ENCODE data around the gene EPB41L2.

Gene EPB41L2

GRCh38 chr6:130882370-130882769 is 180.7 kb downstream of the EPB41L2 start:
- TF ChIP-seq ZNF274 (IDR thresholded peaks at IDR 0.05; ENCODE audit: low read depth, low read length), result no peak
- H3K4me3 ChIP-seq (ENCODE audit: low read length), result no peak overlapping the region

- no peak for TF ChIP-seq ZNF274 (IDR thresholded peaks at IDR 0.05; ENCODE audit: low read depth, low read length)
- no peak overlapping the region for H3K4me3 ChIP-seq (ENCODE audit: low read length)
Measured at GRCh38 chr6:130879826-130880225, 183.2 kb downstream of the EPB41L2 start.

- no peak overlapping the region for H3K4me3 ChIP-seq (ENCODE audit: low read length)
- no peak for TF ChIP-seq ZNF274 (IDR thresholded peaks at IDR 0.05; ENCODE audit: low read depth, low read length)
Measured at GRCh38 chr6:130873746-130874145, 189.3 kb downstream of the EPB41L2 start.

- no peak overlapping the region for H3K4me3 ChIP-seq (ENCODE audit: low read length)
- TF ChIP-seq ZNF274 (IDR thresholded peaks at IDR 0.05; ENCODE audit: low read depth, low read length), result no peak
Measured at GRCh38 chr6:130872250-130873095, 190.6 kb downstream of the EPB41L2 start.

GRCh38 chr6:130870179-130870880 is 192.7 kb downstream of the EPB41L2 start:
- TF ChIP-seq ZNF274 (IDR thresholded peaks at IDR 0.05; ENCODE audit: low read depth, low read length), result no peak
- H3K4me3 ChIP-seq (ENCODE audit: low read length), result no peak overlapping the region

- H3K4me3 ChIP-seq (ENCODE audit: low read length), result no peak overlapping the region
- TF ChIP-seq ZNF274 (IDR thresholded peaks at IDR 0.05; ENCODE audit: low read depth, low read length), result no peak
Measured at GRCh38 chr6:130869681-130870080, 193.4 kb downstream of the EPB41L2 start.

GRCh38 chr6:130865793-130866192 is 197.3 kb downstream of the EPB41L2 start:
- no peak overlapping the region for H3K4me3 ChIP-seq (ENCODE audit: low read length)
- no peak for TF ChIP-seq ZNF274 (IDR thresholded peaks at IDR 0.05; ENCODE audit: low read depth, low read length)

- no peak overlapping the region for H3K4me3 ChIP-seq (ENCODE audit: low read length)
- no peak for TF ChIP-seq ZNF274 (IDR thresholded peaks at IDR 0.05; ENCODE audit: low read depth, low read length)
Measured at GRCh38 chr6:130864344-130864743, 198.7 kb downstream of the EPB41L2 start.

- no peak for TF ChIP-seq ZNF274 (IDR thresholded peaks at IDR 0.05; ENCODE audit: low read depth, low read length)
- no peak overlapping the region for H3K4me3 ChIP-seq (ENCODE audit: low read length)
Measured at GRCh38 chr6:130863415-130864230, 199.4 kb downstream of the EPB41L2 start.

GRCh38 chr6:130862370-130862769 is 200.7 kb downstream of the EPB41L2 start:
- no peak overlapping the region for H3K4me3 ChIP-seq (ENCODE audit: low read length)
- TF ChIP-seq ZNF274 (IDR thresholded peaks at IDR 0.05; ENCODE audit: low read depth, low read length), result no peak

- H3K4me3 ChIP-seq (ENCODE audit: low read length), result no peak overlapping the region
- no peak for TF ChIP-seq ZNF274 (IDR thresholded peaks at IDR 0.05; ENCODE audit: low read depth, low read length)
Measured at GRCh38 chr6:130859161-130859867, 203.7 kb downstream of the EPB41L2 start.

- no peak overlapping the region for H3K4me3 ChIP-seq (ENCODE audit: low read length)
- TF ChIP-seq ZNF274 (IDR thresholded peaks at IDR 0.05; ENCODE audit: low read depth, low read length), result no peak
Measured at GRCh38 chr6:130858498-130859160, 204.4 kb downstream of the EPB41L2 start.

GRCh38 chr6:130858054-130858453 is 205.0 kb downstream of the EPB41L2 start:
- H3K4me3 ChIP-seq (ENCODE audit: low read length), result no peak overlapping the region

More at GRCh38 chr6:130858054-130858453, 205.0 kb downstream of the EPB41L2 start:
- TF ChIP-seq ZNF274 (IDR thresholded peaks at IDR 0.05; ENCODE audit: low read depth, low read length), result no peak
